H54 (cell line): ENCODE data around the gene PCIF1.

Experiments used
- DNase-seq: peaks from one replicate; pipeline ENCODE4 v3.0.0; 2011; ENCODE audit warnings: low spot score, mixed read lengths; ENCODE audit not compliant: insufficient read length
- FAIRE-seq: peaks from 3 replicates; lab custom pipeline; 2011; peaks lifted over from hg19 to GRCh38; lab: Jason Lieb, UNC
- POLR2A ChIP-seq: IDR thresholded peaks from 2 replicates; pipeline ENCODE4 v1.6.1; 2011; ENCODE audit warnings: low read depth, mild to moderate bottlenecking, low read length

The PCIF1 gene

DNA sequence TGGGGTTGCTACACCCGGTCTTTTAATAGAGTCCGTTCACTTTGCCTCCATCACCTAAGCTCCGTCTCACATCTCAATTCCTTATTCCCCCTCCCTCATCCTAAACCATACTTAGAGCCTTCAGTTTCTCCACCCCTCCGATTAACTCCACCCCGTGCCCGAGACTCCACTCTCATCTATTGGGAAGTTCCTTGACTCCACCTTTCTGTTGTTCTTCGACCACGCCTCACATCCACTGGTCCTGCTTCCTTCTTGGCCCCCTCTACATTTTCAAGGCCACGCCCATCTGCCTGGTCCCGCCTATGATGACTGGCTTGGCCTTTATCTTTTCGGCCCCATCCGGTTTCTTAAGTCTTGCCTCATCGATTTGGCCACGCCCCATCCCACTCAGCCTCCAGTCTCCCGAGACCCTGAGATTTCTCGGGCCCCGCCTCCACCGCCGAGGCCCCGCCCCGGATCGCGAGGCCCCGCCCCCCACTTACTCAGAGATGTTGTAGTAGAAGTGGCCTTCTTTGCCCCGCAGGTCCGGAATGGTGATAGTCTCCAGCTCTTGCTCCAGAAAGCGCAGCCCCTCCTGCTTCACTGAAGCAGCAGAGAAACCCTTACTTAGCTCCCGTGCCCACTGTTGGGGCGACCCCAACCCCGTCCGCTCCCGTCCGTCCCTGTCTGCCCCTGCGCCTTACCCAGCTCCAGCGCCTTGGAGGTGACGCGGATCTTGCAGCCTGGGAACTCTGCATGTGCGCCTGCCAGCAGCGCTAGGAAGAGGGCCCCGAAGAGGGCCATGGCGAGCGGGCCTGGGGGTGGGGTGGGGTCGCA, 23.6 kb upstream of the PCIF1 start:
- TF ChIP-seq POLR2A: peak; percentile 68
- DNase-seq: peak; percentile 86
- peak; percentile 72 for FAIRE-seq

DNA sequence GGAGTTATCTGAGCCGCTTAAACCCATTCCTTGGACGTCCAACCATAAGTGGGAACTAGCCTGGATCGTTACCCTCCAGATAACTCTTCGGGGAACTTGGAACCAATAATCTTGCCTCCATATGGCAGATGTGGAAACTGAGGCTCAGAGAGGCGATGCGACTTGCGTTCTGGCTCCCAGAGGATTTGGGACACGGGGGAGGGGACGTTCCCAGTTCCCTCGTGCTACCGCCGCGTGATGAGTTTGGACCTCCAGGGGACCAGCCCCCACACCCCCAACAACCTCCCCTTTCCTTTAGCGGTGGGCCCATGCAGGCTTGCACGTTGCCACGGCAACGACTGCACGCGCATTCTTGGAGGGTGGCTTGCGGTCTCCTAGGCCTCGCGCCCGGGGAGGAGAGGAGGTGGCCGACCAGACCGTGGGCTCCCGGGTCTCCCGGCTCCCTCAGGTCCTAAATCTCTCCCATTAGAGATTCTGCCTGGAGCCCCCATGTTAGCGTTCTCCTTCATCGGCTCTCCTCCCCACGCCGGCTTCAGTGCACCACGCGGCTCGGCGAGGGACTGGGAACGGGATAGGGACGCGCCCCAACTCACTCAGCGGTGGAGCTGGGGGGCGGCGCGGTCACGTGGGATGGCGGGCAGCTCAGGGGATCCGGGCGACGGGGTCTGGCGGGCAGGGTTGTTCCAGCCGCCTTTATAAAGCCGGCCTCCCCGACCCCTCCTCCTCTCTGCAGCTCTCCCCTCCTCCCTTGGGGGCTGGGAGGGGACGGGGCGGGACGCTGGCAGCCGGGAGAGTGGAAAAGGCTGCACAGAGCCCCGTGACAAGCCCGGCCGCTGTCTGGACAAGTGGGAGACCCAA, 22.8 kb upstream of the PCIF1 start, which contains the start of gene PLTP:
Gene PLTP (minus strand): TSS at position 670 of the 858 bp plus-strand sequence. CDS start 703 bp downstream, outside the sequence.
- DNase-seq: no peak
- no peak for FAIRE-seq
- peak; percentile 30; the same call in 1 of the 2 replicates for TF ChIP-seq POLR2A

DNA sequence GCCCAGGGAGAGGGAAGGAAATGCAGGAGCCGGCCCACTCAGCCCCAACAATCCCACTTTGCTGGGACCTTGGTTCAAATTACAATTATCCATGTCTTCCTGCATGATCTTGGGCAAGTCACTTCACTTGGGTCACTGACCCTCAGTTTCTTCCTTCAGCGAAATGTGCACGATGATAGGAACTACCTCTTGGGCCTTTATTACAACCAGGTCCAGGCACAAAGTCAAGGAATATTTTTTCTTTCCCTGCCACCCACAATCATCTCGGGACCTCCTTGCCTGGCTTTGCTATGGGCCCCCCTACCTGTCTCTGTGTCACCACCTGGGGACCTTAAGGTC, 22.2 kb upstream of the PCIF1 start:
- no peak for TF ChIP-seq POLR2A
- no peak for DNase-seq
- FAIRE-seq: no peak

DNA sequence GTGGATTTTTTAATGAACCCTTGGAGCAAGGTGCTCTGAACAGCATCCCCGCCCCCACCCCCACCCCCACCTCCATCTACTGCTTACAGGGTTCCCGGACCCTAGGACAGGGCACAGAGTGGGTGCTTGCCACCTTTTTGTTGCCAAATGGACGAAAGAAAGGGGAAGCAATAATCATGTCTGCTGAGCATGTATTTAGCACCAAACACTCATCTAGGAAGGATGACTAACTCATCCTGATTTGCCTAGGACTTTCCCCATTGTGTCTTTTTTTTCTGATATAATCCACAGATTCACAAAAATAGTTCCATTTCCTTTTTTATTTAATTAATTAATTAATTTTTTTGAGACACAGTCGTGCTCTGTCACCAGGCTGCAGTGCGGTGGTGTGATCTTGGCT, 21.4 kb upstream of the PCIF1 start:
- FAIRE-seq: no peak
- no peak for DNase-seq
- TF ChIP-seq POLR2A: no peak

DNA sequence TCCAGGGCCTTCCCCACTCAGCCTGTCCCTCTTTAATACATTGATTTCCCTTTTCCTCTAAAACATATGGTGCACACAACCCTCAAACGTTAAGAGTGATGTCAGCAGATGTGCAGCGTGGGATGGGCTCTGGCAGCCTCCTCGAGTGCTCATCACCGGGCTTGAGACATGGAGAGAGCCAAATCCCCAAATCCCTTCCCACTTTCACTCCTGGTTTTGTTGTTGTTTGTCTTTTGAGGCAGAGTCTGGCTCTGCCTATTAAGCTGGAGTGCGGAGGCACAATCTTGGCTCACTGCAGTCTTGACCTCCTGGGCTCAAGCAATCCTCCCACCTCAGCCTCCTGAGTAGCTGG, 16.7 kb upstream of the PCIF1 start:
- TF ChIP-seq POLR2A: no peak
- DNase-seq (no peak), FAIRE-seq (no peak)

DNA sequence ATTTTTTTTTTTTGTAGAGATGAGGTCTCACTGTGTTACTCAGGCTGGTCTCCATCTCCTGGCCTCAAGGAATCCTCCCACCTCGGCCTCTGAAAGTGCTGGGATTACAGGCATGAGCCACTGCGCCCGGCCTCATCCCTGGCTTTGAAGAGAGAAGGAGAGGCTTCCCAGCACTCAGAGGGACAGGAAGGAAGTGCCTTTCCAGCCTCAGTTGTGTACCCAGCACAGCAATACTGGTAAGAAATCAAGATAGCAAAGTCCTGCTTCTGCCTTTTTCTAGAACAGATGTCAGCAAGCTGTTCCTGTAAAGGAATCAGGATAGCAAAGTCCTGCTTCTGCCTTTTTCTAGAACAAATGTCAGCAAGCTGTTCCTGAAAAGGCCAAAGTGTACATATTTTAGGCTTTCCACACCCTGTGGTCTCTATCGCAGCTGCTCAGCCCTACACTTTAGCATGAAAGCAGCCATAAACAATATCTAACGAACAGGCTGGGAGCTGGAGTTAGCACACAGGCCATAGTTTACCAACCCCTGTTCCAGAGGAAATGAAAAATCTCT, 16.2 kb upstream of the PCIF1 start:
- FAIRE-seq: no peak

DNA sequence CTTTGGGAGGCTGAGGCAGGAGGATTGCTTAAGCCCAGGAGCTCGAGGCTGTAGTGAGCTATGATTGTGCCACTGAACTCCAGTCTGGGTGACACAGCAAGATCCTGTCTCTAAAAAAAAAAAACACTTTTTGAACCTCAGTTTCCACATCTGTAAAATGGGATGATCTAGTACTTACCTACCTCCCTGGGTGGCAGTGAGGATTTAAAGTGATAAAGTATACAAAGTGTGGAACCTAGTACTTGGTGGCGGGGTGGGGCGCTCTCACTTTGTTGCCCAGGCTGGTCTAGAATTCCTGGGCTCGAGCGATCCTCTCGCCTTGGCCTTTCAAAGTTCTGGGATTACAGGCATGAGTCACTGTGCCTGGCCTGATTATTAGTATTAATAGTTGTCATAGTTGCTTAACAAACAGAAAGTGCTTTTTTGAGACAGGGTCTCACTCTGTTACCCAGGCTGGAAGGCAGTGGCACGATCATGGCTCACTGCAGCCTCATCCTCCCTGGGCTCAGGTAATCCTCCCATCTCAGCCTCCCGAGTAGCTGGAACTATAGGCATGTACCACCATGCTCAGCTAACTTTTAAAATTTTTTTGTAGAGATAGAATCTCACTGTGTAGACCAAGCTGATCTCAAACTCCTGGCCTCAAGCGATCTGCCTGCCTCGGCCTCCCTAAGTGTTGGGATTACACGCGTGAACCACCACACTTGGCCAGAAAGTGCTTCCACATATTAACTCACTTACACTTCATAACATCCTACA, 15.5 kb upstream of the PCIF1 start:
- no peak for DNase-seq
- no peak for TF ChIP-seq POLR2A
- no peak for FAIRE-seq

More for the DNA sequence above, 16.2 kb upstream of the PCIF1 start:
- DNase-seq: no peak
- no peak for TF ChIP-seq POLR2A

DNA sequence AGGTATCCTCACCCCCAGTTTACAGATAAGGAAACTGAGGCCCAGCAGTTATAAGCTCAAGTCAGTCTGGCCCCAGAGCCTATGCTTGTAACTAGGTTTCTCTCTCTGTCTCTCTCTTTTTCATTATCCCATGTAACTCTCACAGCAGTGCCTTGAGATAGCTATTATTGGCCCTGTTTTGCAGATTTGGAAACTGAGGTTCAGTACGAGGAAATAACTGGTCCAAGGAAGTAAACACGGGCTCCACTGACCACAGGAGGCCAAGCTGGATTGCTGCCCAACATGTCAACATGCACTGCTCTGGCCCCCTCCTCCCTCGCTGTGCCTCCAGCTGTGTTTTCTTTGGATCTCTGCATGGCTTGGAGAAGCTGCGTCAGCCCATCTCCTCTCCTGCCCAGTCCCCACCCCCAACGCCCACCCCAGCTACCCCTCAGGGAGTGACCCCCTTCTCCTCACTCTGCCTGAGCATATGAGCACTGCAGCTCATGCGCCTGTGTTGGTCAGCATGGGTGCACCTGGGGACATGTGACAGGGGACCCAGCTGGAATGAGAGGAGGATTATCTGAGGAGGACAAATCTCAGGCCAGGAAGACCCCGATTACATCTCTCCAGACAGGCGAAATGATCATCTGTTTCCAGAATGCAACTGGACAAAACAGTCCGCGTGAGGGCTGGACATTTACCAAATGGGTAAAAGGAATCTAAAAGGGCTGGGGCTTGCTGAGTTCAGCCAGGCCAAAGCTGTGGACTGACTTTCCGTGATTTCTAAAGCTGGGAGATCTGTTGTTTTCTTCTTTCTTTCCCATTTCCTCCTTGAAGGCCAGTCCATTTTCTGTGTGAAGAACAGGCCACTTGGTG, 14.7 kb upstream of the PCIF1 start:
- FAIRE-seq: no peak
- TF ChIP-seq POLR2A: no peak
- no peak for DNase-seq

DNA sequence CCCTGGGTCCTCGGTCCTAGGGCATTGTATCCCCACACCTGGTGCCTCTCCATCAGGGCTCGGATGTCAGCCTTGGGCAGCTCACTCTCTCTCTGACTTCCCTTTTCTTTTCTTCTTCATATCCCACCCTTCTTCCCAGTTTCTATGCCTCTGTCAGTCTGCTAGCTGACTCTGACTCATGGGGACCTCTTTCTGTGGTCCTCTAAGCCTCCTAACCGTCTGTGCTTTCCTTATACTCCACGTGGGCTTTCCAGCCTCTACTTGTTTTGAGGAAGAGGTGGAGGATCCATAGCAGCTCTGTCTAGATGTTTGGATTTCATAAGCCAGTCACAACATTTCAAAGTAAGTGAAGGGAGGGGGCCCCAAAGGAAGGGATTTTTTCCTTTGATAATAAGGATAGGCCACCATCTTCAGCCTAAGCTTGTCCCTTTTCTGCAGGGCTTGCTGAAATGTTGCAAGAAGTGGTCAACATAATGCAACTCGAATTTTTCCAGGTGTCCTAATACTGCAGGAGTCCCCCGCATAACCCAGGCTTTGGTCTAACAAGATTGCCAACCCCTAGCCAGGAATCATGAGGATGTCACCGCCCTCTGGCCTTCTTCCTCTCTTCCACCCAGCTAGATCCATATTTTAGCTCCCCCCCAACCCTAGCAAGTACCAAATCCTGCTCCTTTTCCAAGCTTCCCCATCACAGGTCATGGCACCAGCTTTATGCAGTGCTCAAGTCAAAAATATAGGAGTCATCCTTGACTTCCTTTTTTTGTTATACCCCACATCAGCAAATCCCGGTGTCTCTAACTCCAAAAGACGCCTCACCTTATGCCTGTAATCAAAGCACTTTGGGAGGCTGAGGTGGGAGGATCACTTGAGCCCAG, 13.8 kb upstream of the PCIF1 start:
- DNase-seq (no peak), FAIRE-seq (no peak)
- TF ChIP-seq POLR2A: no peak

DNA sequence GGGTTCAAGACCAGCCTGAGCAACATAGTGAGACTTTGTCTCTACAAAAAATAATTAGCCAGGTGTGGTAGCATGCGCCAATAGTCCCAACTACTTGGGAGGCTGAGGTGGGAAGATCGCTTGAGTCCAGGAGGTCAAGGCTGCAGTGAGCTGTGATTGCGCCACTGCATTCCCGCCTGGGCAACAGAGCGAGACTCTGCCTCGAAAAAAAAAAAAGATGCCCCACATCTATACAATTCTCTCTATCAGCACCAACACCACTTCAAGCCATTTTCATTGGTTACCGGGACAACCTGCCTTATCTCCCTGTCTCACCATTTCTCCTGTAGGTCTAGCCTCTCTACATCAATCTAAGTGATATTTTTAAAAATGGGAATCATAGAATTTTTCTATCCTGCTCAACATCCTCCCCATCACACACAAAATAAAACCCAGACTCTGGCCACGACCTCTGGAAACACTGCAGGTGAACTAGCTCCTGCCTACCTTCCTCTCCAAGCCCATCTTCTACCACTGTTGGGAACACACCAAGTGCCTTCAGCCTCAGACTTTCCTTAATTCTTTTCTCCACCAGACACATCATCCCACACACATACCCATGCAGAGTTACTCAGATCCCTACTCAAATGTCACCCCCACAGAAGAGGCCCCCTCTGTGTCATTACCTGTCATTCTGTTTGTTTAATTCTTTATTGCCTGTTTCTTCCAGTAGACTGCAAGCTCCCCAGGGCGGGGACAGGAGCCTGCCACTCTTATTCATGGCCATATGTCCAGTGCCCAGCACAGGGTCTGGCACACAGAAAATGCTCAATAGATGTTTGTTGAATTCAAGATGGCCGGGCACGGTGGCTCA, 12.9 kb upstream of the PCIF1 start:
- TF ChIP-seq POLR2A: no peak
- FAIRE-seq (no peak), DNase-seq (no peak)

DNA sequence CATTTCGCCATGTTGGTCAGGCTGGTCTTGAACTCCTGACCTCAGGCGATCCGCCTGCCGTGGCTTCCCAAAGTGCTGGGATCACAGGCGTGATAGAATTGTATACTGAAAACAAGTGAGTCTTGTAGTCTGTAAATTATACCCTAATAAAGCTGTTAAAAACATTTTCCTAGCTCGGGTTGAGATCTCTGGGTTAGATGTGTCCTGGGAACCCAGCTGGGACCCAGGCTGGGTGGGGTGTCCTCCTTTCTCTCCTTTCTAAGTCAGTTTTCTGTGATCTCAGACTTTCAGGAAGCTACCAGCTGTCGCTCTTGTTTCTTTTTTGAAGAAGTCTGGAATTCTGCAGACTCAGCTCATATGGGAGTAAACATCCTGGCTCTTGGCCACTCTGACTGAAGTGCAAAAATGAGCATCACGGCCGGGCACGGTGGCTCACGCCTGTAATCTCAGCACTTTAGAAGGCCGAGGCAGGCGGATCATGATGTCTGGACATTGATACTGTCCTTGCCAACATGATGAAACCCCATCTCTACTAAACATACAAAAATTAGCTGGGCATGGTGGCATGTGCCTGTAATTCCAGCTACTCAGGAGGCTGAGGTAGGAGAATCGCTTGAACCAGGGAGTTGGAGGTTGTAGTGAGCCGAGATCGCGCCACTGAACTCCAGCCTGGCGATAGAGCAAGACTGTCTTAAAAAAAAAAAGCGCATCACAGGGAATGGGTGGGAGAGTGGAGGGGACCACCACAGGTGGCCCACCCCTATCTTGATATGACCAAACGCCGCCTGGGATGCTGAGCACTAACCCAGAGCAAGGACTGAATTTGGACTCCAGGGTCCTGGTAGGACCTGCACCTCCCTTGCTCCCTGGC, 9.9 kb upstream of the PCIF1 start:
- DNase-seq (no peak), FAIRE-seq (no peak)
- TF ChIP-seq POLR2A: no peak
